Measurements from ENCODE around the gene CACNB4. TPM values are rescaled to one million over a fixed set of nuclear protein-coding genes. Genes with fewer than 3 reads are reported as not detected.

CACNB4 gene
- total and polyA plus RNA-seq, 9 of the 15 experiments (the other 6 are each of a cell fraction or from before 2014, with no cell fraction given): 0.01 to 0.20 (median 0.04) TPM; not detected in 1

- Histone ChIP-seq H3K27me3 (ENCODE audit: control insufficient read depth in 2 of 2, insufficient read depth in 2 of 2, low read length in 2 of 2) (no peaks in the 10 kb centered on the region), H3K4me3 (no peak overlapping the region), H3K9me3 (replicated peaks; ENCODE audit: control insufficient read depth, insufficient read depth, low read depth, low read length) (no peaks in the 10 kb centered on the region; the same call in 1 of the 2 replicates), H3K79me2 (ENCODE audit: control insufficient read depth, insufficient read depth, low read length) (no peaks in the 10 kb centered on the region), H3K4me2 (ENCODE audit: insufficient read depth, low read length) (no peak overlapping the region), H4K20me1 (replicated peaks; ENCODE audit: control insufficient read depth, insufficient read depth, low read length) (no peaks in the 10 kb centered on the region), H2AFZ (ENCODE audit: low read depth, low read length) (no peak overlapping the region), H3K27ac (ENCODE audit: extremely low read depth, low read depth, low read length) (no peak overlapping the region), H3K9ac (ENCODE audit: insufficient read depth in 1 of 2, low read depth in 2 of 2, low read length in 2 of 2) (no peak overlapping the region), H3K4me1 (replicated peaks in 1 of 2; ENCODE audit: control insufficient read depth in 2 of 2, insufficient read depth in 2 of 2, low read length in 2 of 2) (no peaks in the 10 kb centered on the region; a peak in 1 of 5 replicates), H3K36me3 (ENCODE audit: control insufficient read depth, insufficient read depth, low read length) (no peaks in the 10 kb centered on the region), H3K9me1 (ENCODE audit: control insufficient read depth, insufficient read depth, low read length) (no peaks in the 10 kb centered on the region)
- intact Hi-C loops (cut with micrococcal nuclease): no loop called here
- no TSS peak for BruUV-seq (replicated peaks)
- FAIRE-seq (no peak), DNase-seq (ENCODE audit: extremely low read depth in 1 of 4, low spot score in 3 of 4) (no peak), ATAC-seq (no peak)
- WGBS (ENCODE audit: insufficient coverage, low coverage, missing lambda C conversion rate): 5% methylated on average over 5 of the region's 6 CpGs
- in situ Hi-C loops (cut with MboI): no loop called here
- TF ChIP-seq NFXL1 (CRISPR knock-in tag; IDR thresholded peaks at IDR 0.05) (no peak), ZNF263 (CRISPR knock-in tag; IDR thresholded peaks at IDR 0.05; ENCODE audit: borderline replicate concordance) (no peak), SMAD1 (IDR thresholded peaks at IDR 0.05; ENCODE audit: low read depth, low read length, partially characterized antibody) (no peak), MIER1 (IDR thresholded peaks at IDR 0.05; ENCODE audit: low read depth) (no peak), ESRRA (IDR thresholded peaks at IDR 0.05; ENCODE audit: borderline replicate concordance, low read depth) (no peak), HES1 (IDR thresholded peaks at IDR 0.05; ENCODE audit: low read depth) (no peak), BRCA1 (IDR thresholded peaks at IDR 0.05) (no peak), BRCA1 (CRISPR knock-in tag; IDR thresholded peaks at IDR 0.05) (no peak), HDGF (IDR thresholded peaks at IDR 0.05) (no peak), TEAD4 (IDR thresholded peaks at IDR 0.05; ENCODE audit: low read length) (no peak), TEAD4 (CRISPR knock-in tag; IDR thresholded peaks at IDR 0.05; ENCODE audit: borderline replicate concordance) (no peak), POLR2A (conservative IDR thresholded peaks at IDR 0.05) (no peak), HNRNPH1 (optimal IDR thresholded peaks at IDR 0.05; ENCODE audit: low read depth, low read length) (no peak), CREB3L1 (IDR thresholded peaks at IDR 0.05; ENCODE audit: borderline replicate concordance, low read depth) (no peak), ZNF239 (CRISPR knock-in tag; IDR thresholded peaks at IDR 0.05) (no peak), E2F5 (CRISPR knock-in tag; IDR thresholded peaks at IDR 0.05) (no peak), CAMTA2 (CRISPR knock-in tag; conservative IDR thresholded peaks at IDR 0.05) (no peak), CEBPB (tag; IDR thresholded peaks at IDR 0.05) (no peak), ZNF778 (CRISPR knock-in tag; IDR thresholded peaks at IDR 0.05) (no peak)
- TF ChIP-seq, protein P1, sequence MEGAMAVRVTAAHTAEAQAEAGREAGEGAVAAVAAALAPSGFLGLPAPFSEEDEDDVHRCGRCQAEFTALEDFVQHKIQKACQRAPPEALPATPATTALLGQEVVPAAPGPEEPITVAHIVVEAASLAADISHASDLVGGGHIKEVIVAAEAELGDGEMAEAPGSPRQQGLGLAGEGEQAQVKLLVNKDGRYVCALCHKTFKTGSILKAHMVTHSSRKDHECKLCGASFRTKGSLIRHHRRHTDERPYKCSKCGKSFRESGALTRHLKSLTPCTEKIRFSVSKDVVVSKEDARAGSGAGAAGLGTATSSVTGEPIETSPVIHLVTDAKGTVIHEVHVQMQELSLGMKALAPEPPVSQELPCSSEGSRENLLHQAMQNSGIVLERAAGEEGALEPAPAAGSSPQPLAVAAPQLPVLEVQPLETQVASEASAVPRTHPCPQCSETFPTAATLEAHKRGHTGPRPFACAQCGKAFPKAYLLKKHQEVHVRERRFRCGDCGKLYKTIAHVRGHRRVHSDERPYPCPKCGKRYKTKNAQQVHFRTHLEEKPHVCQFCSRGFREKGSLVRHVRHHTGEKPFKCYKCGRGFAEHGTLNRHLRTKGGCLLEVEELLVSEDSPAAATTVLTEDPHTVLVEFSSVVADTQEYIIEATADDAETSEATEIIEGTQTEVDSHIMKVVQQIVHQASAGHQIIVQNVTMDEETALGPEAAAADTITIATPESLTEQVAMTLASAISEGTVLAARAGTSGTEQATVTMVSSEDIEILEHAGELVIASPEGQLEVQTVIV (CRISPR knock-in tag; IDR thresholded peaks at IDR 0.05; ENCODE audit: borderline replicate concordance): no peak
- ChIA-PET POLR2A (no interaction called here), CTCF (ENCODE audit: low intra/inter-chr PET ratio) (no interaction called here)
Observed at GRCh38 chr2:151946250-151946884, 152.5 kb downstream of the CACNB4 start.

All from K562 (cell line).